GM12801 (cell line): ENCODE measurements around the gene PJA1.

ENCODE experiments used
- CTCF ChIP-seq: IDR thresholded peaks from one replicate; pipeline ENCODE4 v1.5.1; 2011; ENCODE audit warnings: control low read depth; ENCODE audit not compliant: insufficient read length; ENCODE audit errors: extremely low read depth

The PJA1 gene

GRCh38 chrX:69156638-69157037, 8.6 kb downstream of the PJA1 start:
- TF ChIP-seq CTCF, result no peak

- TF ChIP-seq CTCF, result no peak
Observed at GRCh38 chrX:69155786-69156520, 9.3 kb downstream of the PJA1 start.

GRCh38 chrX:69154051-69154450, 11.2 kb downstream of the PJA1 start:
- no peak for TF ChIP-seq CTCF

GRCh38 chrX:69153060-69153730, 12.1 kb downstream of the PJA1 start:
- TF ChIP-seq CTCF, result no peak

- no peak for TF ChIP-seq CTCF
Observed at GRCh38 chrX:69152417-69152841, 12.8 kb downstream of the PJA1 start.

- no peak for TF ChIP-seq CTCF
Observed at GRCh38 chrX:69151866-69152284, 13.4 kb downstream of the PJA1 start.

GRCh38 chrX:69150281-69150960, 14.8 kb downstream of the PJA1 start:
- TF ChIP-seq CTCF, result no peak
